Gastroesophageal sphincter (tissue), 4 donors: ENCODE measurements around the gene VPS35. TPM values are rescaled to one million over a fixed set of nuclear protein-coding genes. Genes with fewer than 3 reads are reported as not detected.

Experiments used
- ATAC-seq: fragments of 150-250 bp; one replicate; pipeline ENCODE4 v1.9.1; 2016; ENCODE audit warnings: mild to moderate bottlenecking, moderate library complexity
- H3K27ac ChIP-seq, 4 donors: fragments of 200-600 bp; sonication (generic) in 3 of 4; 1 replicate in 3 of 4; 2 replicates in 1 of 4; pipeline ENCODE4 v1.5.1; 2016 to 2019
- H3K27me3 ChIP-seq: fragments of 200-600 bp; sonication (generic); one replicate; pipeline ENCODE4 v1.5.1; 2019
- H3K36me3 ChIP-seq, 2 donors: fragments of 200-600 bp; sonication (generic); one replicate each; pipeline ENCODE4 v1.5.1; 2019; ENCODE audit warnings: control low read depth in 1 of 2
- H3K4me1 ChIP-seq, 3 donors: fragments of 200-600 bp; sonication (generic); 1 replicate in 2 of 3; 2 replicates in 1 of 3; pipeline ENCODE4 v1.5.1; 2016 to 2019; ENCODE audit warnings: control low read depth in 2 of 3
- H3K4me3 ChIP-seq, 2 donors: fragments of 200-600 bp; sonication (generic); one replicate each; pipeline ENCODE4 v1.5.1; 2019; ENCODE audit warnings: mild to moderate bottlenecking in 1 of 2, moderate library complexity in 1 of 2
- H3K9me3 ChIP-seq, 3 donors: fragments of 200-600 bp; sonication (generic); one replicate each; pipeline ENCODE4 v1.5.1; 2017 to 2019; ENCODE audit warnings: control low read depth in 2 of 3
- EP300 ChIP-seq: sonication (generic); formaldehyde crosslinking; IDR thresholded peaks from one replicate; pipeline ENCODE4 v1.6.1; 2017; ENCODE audit warnings: antibody characterized with exemption, mild to moderate bottlenecking
- POLR2A ChIP-seq, 2 donors: fragments of 450-650 bp; IDR thresholded peaks; one replicate each; pipeline ENCODE4 v1.6.1; 2017; ENCODE audit warnings: antibody characterized with exemption in 2 of 2, mild to moderate bottlenecking in 2 of 2, moderate library complexity in 1 of 2
- POLR2AphosphoS5 ChIP-seq: sonication (generic); formaldehyde crosslinking; IDR thresholded peaks from one replicate; pipeline ENCODE4 v1.6.1; 2017; ENCODE audit warnings: antibody characterized with exemption
- WGBS, 2 donors: methylation state at CpG; one replicate each; pipeline ENCODE4 v1.1.5; 2018; ENCODE audit warnings: low coverage in 1 of 2; 5-methylcytosine and 5-hydroxymethylcytosine counted together
- total RNA-seq, 4 donors: library from RNA; depleted of rRNA; stranded (reverse); fragments of >200 nt; gene quantifications; one replicate each; pipeline ENCODE4 v1.1.0, GENCODE V29; 2016
- TF ChIP-seq, protein P1 (sequence below), 4 experiments: fragments of 200-600 bp in 2 of 4; fragments of 450-650 bp in 2 of 4; sonication (generic) in 1 of 4; IDR thresholded peaks; one replicate each; pipeline ENCODE4 v1.5.1; 2017 to 2019; ENCODE audit warnings: antibody characterized with exemption in 4 of 4, mild to moderate bottlenecking in 2 of 4, moderate library complexity in 2 of 4

Gene VPS35
- total RNA-seq, 4 donors from 2014 or later, result 76.6 to 119 (median 91.7) TPM

DNA sequence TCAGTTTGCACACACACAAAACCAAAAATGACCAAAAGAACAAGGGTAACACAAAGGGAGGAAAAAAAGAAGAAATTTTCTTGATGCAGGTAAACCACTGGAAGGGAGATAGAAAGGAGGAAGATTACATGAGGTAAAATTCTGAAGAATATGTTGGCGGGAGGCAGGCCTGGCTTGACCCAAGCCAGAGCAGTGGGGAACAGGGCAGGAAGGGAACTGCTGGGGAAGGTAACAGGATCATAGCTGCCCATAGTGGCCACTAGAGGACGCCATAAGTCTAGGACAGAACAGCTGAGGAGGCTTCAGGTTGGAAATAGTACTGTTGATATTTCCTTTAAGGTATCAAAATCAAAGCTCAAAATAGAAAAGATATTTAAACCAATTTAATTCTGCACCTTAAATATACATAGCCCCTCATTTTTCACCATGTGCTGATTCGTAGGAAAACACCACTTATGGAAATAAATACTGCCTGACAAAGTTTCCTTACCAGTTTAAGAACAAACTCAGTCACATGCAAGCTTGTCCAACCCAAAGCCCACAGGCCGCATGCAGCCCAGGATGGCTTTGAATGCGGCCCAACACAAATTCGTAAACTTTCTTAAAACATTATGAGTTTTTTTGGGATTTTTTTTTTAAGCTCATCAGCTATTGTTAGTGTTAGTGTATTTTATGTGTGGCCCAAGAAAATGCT is 15.5 kb downstream of the VPS35 start:
- peaks cover 13 to 100% of the 10 kb centered on the region in 2 donors for H3K36me3 ChIP-seq
- no peaks in the 10 kb centered on the region for H3K27me3 ChIP-seq
- H3K27ac ChIP-seq, result no peak overlapping the region
- 52 to 63% methylated on average over 5 to 6 of the region's 6 CpGs for WGBS, 2 donors
- no peaks in the 10 kb centered on the region for H3K4me1 ChIP-seq
- no peak overlapping the region for H3K4me3 ChIP-seq
- no peaks in the 10 kb centered on the region for H3K9me3 ChIP-seq
- peak; percentile 53 for ATAC-seq
- TF ChIP-seq EP300, result no peak
- TF ChIP-seq, protein P1, sequence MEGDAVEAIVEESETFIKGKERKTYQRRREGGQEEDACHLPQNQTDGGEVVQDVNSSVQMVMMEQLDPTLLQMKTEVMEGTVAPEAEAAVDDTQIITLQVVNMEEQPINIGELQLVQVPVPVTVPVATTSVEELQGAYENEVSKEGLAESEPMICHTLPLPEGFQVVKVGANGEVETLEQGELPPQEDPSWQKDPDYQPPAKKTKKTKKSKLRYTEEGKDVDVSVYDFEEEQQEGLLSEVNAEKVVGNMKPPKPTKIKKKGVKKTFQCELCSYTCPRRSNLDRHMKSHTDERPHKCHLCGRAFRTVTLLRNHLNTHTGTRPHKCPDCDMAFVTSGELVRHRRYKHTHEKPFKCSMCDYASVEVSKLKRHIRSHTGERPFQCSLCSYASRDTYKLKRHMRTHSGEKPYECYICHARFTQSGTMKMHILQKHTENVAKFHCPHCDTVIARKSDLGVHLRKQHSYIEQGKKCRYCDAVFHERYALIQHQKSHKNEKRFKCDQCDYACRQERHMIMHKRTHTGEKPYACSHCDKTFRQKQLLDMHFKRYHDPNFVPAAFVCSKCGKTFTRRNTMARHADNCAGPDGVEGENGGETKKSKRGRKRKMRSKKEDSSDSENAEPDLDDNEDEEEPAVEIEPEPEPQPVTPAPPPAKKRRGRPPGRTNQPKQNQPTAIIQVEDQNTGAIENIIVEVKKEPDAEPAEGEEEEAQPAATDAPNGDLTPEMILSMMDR (IDR thresholded peaks at IDR 0.05), result peak; percentile 51 to 68 (median 54)

DNA sequence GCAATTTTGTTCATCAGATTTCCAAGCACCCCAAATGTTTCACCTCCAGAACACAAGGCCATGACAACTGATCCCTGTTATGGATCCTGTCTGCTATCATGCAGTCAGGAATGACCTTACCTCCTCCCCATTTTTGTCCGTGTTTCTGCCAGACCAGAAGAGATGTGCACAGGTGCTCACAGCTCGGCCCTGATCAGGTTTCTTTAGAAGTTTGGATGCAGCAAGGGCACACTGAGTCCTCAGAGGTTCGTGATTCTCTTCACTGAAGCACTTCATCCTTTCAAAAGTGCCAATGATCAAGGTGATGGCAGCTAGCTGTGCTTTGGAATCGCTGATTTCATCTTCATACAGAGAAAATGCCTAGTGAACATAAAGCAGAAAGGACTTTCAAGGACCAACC is 26.9 kb downstream of the VPS35 start:
- no peak for ATAC-seq
- H3K36me3 ChIP-seq, result peaks cover 6 to 99% of the 10 kb centered on the region in 2 donors
- no peaks in the 10 kb centered on the region for H3K4me1 ChIP-seq
- no peaks in the 10 kb centered on the region for H3K27me3 ChIP-seq
- no peak overlapping the region for H3K4me3 ChIP-seq
- WGBS, 2 donors, result 50% methylated on average over 2 of the region's 4 CpGs; no CpG with 5 or more reads in 1 of the 2 donors
- H3K27ac ChIP-seq, result no peak overlapping the region
- H3K9me3 ChIP-seq, result no peaks in the 10 kb centered on the region
- TF ChIP-seq EP300 (no peak), POLR2AphosphoS5 (no peak)

DNA sequence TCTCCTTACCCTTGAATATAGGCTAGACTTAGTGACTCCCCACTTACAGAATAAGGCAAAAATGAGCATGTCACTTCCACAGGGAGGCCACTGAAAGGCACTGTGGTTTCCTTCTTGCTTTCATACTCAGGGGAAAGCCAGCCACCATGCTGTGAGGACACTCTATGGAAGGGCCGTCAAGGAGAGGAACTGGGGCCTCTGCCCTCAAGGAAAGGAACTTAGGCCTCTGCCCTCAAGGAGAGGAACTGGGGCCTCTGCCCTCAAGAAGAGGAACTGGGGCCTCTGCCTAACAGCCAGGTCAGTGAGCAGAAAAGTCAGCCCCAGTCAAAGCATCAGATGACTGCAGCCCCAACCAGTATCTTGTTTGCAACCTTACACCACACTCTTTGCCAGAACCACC is 30.1 kb downstream of the VPS35 start:
- ATAC-seq, result peak; percentile 46
- H3K27me3 ChIP-seq, result no peaks in the 10 kb centered on the region
- no peak overlapping the region for H3K4me3 ChIP-seq
- H3K27ac ChIP-seq, result no peak overlapping the region
- H3K9me3 ChIP-seq, result no peaks in the 10 kb centered on the region
- 71 to 83% methylated on average over 1 of the region's 1 CpG for WGBS, 2 donors
- peaks cover 6 to 74% of the 10 kb centered on the region in 2 donors for H3K36me3 ChIP-seq
- H3K4me1 ChIP-seq, result no peaks in the 10 kb centered on the region
- TF ChIP-seq, protein P1 (IDR thresholded peaks at IDR 0.05), result no peak

DNA sequence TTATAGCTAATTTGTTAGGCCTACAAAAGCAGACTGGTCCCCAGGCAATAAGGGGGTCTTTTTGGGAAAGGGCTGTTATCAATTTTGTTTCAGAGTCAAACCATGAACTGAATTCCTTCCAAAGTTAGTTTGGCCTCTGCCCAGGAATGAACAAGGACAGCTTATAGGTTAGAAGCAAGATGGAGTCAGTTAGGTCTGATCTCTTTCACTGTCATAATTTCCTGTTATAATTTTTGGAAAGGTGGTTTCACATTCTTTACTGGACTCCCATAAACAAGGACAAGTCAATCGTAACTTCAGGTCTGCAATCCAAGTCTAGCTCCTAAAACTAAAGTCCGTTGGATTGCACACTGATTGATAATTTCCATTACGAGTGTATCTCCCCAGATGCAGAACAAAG is 37.7 kb downstream of the VPS35 start:
- TF ChIP-seq EP300, result no peak
- TF ChIP-seq POLR2A (IDR thresholded peaks at IDR 0.05), result no peak
- TF ChIP-seq, protein P1 (IDR thresholded peaks at IDR 0.05), result no peak
- no peak for TF ChIP-seq POLR2AphosphoS5
- 90 to 91% methylated on average over 3 of the region's 3 CpGs for WGBS, 2 donors
- no peaks in the 10 kb centered on the region for H3K4me1 ChIP-seq
- H3K27ac ChIP-seq, result no peak overlapping the region
- H3K36me3 ChIP-seq, result no peaks in the 10 kb centered on the region
- no peaks in the 10 kb centered on the region for H3K9me3 ChIP-seq
- no peak for ATAC-seq
- no peaks in the 10 kb centered on the region for H3K27me3 ChIP-seq
- no peak overlapping the region for H3K4me3 ChIP-seq

DNA sequence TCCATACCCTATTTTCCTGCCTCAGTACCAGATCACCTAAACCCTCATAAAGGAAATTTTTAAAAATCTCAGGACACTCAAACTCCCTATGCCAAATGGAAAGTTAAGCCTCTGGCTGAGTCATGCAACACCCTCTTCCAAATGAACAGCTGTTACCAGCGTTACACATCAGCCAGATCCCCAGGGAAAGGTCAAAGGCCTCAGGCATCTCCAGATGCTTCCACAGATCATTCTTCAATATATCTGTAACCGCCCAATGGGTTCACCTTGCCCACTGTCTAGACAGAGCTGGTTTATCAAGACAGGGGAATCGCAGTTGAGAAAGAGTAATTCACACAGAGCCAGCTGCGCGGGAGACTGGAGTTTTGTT is 38.7 kb downstream of the VPS35 start:
- peak overlapping the region; percentile 12 to 79 (median 74) for H3K27ac ChIP-seq
- ATAC-seq, result peak; percentile 87
- 66 to 71% methylated on average over 2 to 5 of the region's 5 CpGs for WGBS, 2 donors
- H3K36me3 ChIP-seq, result no peaks in the 10 kb centered on the region
- H3K27me3 ChIP-seq, result no peaks in the 10 kb centered on the region
- H3K4me1 ChIP-seq, result no peaks in the 10 kb centered on the region
- no peaks in the 10 kb centered on the region for H3K9me3 ChIP-seq
- H3K4me3 ChIP-seq, result peak overlapping the region; percentile 33 to 43
- TF ChIP-seq POLR2AphosphoS5, result peak; percentile 53
- TF ChIP-seq, protein P1 (IDR thresholded peaks at IDR 0.05), result no peak
